Measurements from ENCODE around the gene H2BK1.

H2BK1 gene

GRCh38 chr7:151212626-151213025, 2.3 kb upstream of the H2BK1 start:
- H3K4me1 ChIP-seq = no peaks in the 10 kb centered on the region
- H3K9me3 ChIP-seq (ENCODE audit: control insufficient read depth, low read length) = no peaks in the 10 kb centered on the region
- no peaks in the 10 kb centered on the region for H3K27me3 ChIP-seq (ENCODE audit: control insufficient read depth, insufficient read depth, low read length)
- no peak overlapping the region for H2AFZ ChIP-seq
- H3K4me3 ChIP-seq (ENCODE audit: low read depth, low read length) = no peak overlapping the region
- no peak for TF ChIP-seq CTCF (IDR thresholded peaks at IDR 0.05)
- H3K36me3 ChIP-seq (ENCODE audit: control insufficient read depth, insufficient read depth, low read length) = no peaks in the 10 kb centered on the region
- no peak overlapping the region for H3K4me2 ChIP-seq (ENCODE audit: low read length)
- H3K9ac ChIP-seq = no peak overlapping the region
- H3K27ac ChIP-seq = no peak overlapping the region
- H3K79me2 ChIP-seq = no peaks in the 10 kb centered on the region

- Histone ChIP-seq H3K4me2 (ENCODE audit: low read length) (no peak overlapping the region), H3K27ac (no peak overlapping the region), H2AFZ (no peak overlapping the region), H3K4me1 (no peaks in the 10 kb centered on the region), H3K9ac (no peak overlapping the region), H3K4me3 (ENCODE audit: low read depth, low read length) (no peak overlapping the region), H3K36me3 (ENCODE audit: control insufficient read depth, insufficient read depth, low read length) (no peaks in the 10 kb centered on the region), H3K9me3 (ENCODE audit: control insufficient read depth, low read length) (no peaks in the 10 kb centered on the region), H3K79me2 (no peaks in the 10 kb centered on the region), H3K27me3 (ENCODE audit: control insufficient read depth, insufficient read depth, low read length) (no peaks in the 10 kb centered on the region)
- no peak for TF ChIP-seq CTCF (IDR thresholded peaks at IDR 0.05)
Observed at GRCh38 chr7:151211155-151211772, 976 bp upstream of the H2BK1 start.

- H3K79me2 ChIP-seq = no peaks in the 10 kb centered on the region
- H3K27ac ChIP-seq = no peak overlapping the region
- TF ChIP-seq CTCF (IDR thresholded peaks at IDR 0.05) = no peak
- H2AFZ ChIP-seq = no peak overlapping the region
- no peaks in the 10 kb centered on the region for H3K27me3 ChIP-seq (ENCODE audit: control insufficient read depth, insufficient read depth, low read length)
- no peak overlapping the region for H3K4me3 ChIP-seq (ENCODE audit: low read depth, low read length)
- H3K36me3 ChIP-seq (ENCODE audit: control insufficient read depth, insufficient read depth, low read length) = no peaks in the 10 kb centered on the region
- H3K4me1 ChIP-seq = no peaks in the 10 kb centered on the region
- H3K9ac ChIP-seq = no peak overlapping the region
- no peaks in the 10 kb centered on the region for H3K9me3 ChIP-seq (ENCODE audit: control insufficient read depth, low read length)
- H3K4me2 ChIP-seq (ENCODE audit: low read length) = no peak overlapping the region
Observed at GRCh38 chr7:151209588-151209987, 700 bp downstream of the H2BK1 start.

- no peak for TF ChIP-seq CTCF (IDR thresholded peaks at IDR 0.05)
- H3K4me1 ChIP-seq = no peaks in the 10 kb centered on the region
Observed at GRCh38 chr7:151208253-151208862, 1.9 kb downstream of the H2BK1 start.

GRCh38 chr7:151207804-151208203, 2.5 kb downstream of the H2BK1 start:
- Histone ChIP-seq H3K4me3 (ENCODE audit: low read depth, low read length) (no peak overlapping the region), H3K36me3 (ENCODE audit: control insufficient read depth, insufficient read depth, low read length) (no peaks in the 10 kb centered on the region), H3K4me2 (ENCODE audit: low read length) (no peak overlapping the region), H3K9ac (no peak overlapping the region), H3K27ac (no peak overlapping the region), H3K79me2 (no peaks in the 10 kb centered on the region), H2AFZ (no peak overlapping the region), H3K27me3 (ENCODE audit: control insufficient read depth, insufficient read depth, low read length) (no peaks in the 10 kb centered on the region), H3K4me1 (no peaks in the 10 kb centered on the region), H3K9me3 (ENCODE audit: control insufficient read depth, low read length) (no peaks in the 10 kb centered on the region)
- TF ChIP-seq CTCF (IDR thresholded peaks at IDR 0.05) = no peak

More at GRCh38 chr7:151208253-151208862, 1.9 kb downstream of the H2BK1 start:
- Histone ChIP-seq H3K4me2 (ENCODE audit: low read length) (no peak overlapping the region), H3K9me3 (ENCODE audit: control insufficient read depth, low read length) (no peaks in the 10 kb centered on the region), H2AFZ (no peak overlapping the region), H3K27me3 (ENCODE audit: control insufficient read depth, insufficient read depth, low read length) (no peaks in the 10 kb centered on the region), H3K36me3 (ENCODE audit: control insufficient read depth, insufficient read depth, low read length) (no peaks in the 10 kb centered on the region), H3K9ac (no peak overlapping the region), H3K4me3 (ENCODE audit: low read depth, low read length) (no peak overlapping the region), H3K79me2 (no peaks in the 10 kb centered on the region), H3K27ac (no peak overlapping the region)

Data from parathyroid adenoma (tissue), 2 donors.